Activated CD4-positive, alpha-beta T cell treated with anti-CD3 and anti-CD28 coated beads, Interleukin-2, Interleukin-6, amounts not matched to agents 100 ng/mL and 50 ng/mL, durations not matched to agents 16 hours and 8 hours (primary cell): ENCODE results near the gene IDH3G.
A peak's percentile ranks its signal among the peaks of the same experiment; 100 is the strongest.

Experiments
- DNase-seq: peaks from one replicate; pipeline ENCODE4 v3.0.0-alpha.2; 2020

IDH3G gene

DNA sequence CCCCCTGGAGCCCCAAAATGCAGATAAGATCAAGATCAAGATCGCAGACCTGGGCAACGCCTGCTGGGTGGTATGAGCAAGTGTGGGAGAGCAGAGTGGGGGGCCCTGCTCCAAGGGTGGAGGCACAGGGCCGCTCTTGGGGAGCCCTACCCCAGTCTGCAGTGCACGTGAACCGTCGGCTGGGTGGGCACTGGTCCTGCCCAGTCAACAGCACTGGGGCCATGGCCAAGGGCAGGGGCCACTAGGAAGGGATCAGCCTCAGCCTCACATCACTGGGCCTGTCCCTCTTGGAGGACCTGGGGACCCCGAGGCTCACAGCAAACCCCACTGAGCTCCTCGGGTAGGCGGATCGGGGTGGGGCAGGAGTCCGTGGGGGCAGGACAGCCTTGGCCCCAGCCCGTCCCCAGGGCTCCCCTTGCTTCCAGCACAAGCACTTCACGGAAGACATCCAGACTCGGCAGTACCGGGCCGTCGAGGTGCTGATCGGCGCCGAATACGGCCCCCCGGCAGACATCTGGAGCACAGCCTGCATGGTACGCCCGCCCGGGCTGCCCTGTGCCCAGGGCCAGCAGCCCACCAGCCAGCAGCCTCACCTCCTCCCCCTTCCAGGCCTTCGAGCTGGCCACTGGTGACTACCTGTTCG lies 9.7 kb downstream of the IDH3G start:
- no peak for DNase-seq

DNA sequence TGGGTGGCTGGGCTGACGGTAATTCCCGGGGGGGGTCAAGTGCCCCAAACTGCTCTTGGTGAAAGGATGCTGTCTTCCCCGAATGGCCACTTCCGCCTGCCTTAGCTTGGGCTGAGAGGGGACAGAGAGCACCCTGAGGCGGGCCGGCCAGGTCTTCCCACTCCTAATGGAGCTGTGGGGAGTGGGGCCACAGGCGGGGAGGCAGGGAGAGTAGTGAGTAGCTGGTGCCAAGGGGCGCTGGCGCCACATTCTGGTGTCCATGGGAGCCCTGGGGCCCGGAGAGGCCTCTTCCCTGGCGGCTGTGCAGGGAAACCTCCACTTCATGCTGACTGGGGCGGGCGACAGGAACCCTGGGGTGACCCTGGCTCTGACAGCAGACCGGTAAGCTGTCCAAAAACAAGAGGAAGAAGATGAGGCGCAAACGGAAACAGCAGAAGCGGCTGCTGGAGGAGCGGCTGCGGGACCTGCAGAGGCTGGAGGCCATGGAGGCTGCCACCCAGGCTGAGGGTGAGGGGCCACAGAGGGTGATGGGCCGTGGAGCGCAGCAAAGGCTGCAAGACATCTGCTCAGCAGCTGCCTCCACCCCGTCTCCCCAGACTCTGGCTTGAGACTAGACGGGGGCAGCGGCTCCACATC lies 10.7 kb downstream of the IDH3G start:
- DNase-seq: no peak

DNA sequence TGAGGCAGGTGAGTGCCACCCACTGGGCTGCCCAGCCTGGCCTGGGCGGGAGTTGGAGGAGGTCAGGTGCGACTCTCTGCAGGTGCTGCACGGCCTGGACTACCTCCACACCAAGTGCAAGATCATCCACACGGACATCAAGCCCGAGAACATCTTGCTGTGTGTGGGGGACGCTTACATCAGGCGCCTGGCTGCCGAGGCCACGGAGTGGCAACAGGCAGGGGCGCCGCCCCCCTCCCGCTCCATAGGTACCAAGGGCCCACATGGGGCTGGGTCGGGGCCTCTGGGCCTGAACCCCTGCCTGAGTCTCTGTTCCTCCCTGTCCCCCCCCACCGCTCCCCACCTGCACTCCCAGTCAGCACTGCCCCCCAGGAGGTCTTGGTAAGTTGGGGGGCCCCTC lies 11.3 kb downstream of the IDH3G start:
- no peak for DNase-seq

DNA sequence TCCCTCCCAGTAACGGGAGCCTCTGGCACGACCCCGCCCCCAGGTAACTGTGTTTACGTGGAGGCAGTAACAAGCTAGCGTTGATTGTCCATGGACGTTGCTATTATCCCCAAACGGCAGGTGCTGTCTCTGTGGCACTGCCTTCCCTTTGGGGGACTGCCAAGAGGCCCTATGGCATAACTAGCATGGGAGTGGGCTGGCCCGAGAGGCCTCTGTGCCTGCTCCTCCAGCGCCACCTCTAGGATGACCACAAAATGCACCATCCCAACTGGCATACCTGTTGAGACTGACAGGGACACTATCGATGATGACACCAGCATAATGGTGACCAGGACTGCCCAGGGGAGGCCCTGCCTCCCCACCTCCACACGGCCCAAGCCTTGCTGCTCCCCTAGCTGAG lies 11.9 kb downstream of the IDH3G start:
- DNase-seq: no peak

DNA sequence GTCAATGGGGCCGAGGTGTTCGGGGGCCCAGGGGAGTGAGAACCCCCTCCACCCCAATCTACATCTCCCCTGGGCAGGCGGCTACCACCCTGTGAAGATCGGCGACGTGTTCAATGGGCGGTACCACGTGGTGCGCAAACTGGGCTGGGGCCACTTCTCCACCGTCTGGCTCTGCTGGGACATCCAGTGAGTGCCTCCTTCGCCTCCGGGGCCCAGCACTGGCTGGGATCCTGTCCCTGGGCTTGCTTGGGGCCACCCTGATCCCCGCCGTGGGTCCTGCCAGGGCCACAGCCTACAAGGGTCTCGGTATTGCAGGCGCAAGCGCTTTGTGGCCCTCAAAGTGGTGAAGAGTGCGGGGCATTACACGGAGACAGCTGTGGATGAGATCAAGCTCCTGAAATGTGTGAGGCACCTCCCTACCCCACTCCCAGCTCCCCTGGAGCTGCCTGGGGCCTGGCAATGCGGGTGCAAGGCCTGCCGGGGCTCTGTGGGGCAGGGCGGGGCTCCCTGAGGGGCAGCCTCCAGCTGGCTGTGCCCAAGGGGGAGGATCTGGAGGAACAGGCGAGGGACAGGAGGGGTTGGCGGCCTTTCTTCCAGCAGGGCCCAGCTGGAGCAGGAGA lies 12.6 kb downstream of the IDH3G start:
- no peak for DNase-seq

DNA sequence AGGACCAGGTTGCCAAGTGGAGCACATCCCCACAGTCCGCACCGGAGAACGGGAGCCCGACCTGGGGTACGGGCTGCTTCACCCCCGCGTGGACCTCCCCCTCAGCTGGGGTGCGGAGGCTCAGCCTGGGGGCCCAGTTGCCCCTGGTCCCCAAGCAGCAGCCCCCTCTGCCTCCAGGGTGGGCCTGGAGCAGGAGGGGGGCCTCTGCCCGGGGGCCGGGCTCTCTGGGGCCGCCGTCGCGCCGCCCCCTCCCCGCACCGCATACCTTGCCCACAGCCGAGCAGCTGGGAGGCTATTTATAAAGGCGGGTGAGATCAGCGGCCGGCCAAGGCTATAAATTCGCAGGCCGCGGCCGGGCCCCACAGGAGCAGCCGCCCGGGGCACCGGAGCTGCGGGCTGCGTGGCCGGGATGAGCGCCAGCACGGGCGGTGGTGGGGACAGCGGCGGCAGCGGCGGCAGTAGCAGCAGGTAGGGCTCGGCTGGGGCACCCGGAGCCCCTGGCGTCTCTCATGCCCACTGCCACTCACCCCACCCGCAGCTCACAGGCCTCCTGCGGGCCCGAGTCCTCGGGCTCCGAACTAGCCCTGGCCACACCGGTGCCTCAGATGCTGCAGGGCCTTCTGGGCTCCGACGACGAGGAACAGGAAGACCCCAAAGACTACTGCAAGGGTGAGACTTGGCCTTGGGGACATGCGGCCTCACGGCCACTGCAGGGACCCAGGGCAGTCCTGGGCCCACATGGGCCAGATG lies 13.3 kb downstream of the IDH3G start, which contains the start of gene SRPK3:
Gene SRPK3, plus strand, starts transcription at position 364 of the 750 bp plus-strand sequence. Its CDS starts 46 bp downstream, at position 410.
- DNase-seq: no peak

DNA sequence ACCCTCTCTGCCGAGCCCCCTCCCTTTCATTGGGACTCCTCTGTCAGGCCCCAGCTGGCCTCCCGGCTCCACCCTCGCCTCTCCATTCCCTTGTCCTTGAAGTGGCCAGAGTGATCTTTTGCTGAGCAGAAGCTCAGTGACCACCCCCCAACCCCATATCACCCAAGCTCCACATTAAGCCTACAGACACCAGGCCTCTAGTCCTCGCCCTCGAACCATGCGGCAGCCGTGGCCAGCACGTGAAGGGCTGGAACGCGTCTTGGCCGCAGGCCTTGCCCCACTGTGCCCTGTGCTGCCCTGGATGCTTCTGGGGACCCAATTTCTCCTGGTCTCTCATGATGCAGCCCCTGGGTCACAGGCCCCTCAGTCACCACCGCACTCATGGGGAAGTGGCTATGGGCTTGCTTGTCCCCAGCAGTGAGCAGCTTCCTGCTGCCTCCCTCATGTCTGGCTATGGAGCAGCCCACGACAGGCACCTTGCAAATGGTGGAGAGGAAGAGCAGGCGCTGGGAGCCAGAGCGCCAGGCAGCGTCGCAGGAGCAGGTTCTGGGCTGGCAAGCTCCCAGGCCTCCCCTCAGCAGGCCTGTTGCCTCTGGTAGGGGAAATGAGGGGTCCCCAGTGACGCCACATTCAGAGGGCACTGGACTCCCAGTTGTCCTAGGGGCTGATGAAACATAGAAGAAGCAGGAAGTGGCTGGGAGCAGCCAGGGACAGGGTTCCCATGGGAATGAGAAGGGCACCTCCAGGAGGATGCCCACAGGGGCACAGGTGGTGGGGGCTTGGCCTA lies 14.1 kb downstream of the IDH3G start:
- no peak for DNase-seq

DNA sequence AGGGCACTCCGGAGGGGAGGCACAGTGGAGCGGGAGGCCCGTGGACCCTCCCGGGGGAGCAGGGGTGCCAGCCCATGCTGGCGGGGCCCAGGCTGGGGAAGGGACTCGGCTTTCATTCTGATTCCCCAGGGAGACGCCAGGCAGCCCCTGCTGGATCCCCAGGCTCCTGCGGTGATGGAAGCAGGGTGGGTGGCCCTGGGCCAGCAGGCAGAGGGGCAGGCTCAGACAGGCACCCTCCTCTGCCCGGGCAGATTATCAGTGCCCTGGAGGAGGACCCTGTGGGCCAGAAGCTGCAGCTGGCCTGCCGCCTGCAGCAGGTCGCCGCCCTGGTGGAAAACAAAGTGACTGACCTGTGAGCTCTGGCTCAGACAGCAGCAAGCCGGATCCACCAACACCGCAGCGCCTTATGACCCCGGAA lies 15.5 kb downstream of the IDH3G start:
- peak; percentile 32 for DNase-seq

DNA sequence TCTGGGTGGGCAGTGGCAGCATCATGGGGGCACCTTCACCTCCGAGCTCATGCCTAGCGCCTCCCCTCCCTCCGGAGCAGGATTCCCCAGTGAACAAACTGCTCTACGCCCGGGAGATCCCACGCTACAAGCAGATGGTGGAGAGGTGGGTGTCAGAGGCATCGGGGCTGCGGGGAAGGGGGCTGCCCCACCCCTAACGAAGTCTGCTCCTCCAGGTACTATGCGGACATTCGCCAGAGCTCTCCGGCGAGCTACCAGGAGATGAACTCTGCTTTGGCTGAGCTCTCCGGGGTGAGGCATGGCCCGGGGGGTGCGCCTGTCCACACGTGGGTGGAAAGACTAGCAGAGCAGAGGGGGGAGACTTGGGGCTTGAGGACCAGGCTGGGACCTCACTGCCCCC lies 16.0 kb downstream of the IDH3G start:
- DNase-seq: no peak

DNA sequence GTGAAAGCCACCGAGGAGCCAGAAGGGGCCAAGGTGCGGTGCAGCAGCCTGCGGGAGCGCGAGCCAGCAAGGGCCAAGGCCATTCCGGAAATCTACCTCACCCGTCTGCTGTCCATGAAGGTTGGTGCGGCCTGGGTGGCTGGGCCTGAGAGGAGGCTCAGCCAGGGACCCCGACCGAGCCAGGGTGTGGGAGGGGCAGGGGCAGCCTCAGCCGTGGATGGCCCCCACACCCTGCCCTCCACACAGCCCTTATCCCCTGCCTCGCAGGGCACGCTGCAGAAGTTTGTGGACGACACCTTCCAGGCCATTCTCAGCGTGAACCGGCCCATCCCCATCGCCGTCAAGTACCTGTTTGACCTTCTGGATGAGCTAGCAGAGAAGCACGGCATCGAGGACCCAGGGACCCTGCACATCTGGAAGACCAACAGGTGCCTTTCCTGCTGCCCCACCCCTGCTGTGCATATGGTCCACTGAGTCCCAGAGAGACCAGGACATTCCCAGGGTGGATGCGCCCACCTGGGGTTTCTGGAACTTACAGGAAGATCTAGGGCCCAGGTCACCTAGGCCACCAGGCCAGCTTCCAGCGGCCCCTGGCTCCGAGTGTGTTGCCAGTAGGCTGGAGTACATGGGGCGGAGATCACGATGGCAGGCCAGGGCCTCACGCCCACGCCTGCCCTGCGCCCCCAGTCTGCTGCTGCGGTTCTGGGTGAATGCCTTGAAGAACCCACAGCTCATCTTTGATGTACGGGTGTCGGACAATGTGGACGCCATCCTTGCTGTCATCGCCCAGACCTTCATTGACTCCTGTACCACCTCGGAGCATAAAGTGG lies 16.7 kb downstream of the IDH3G start:
- DNase-seq: no peak

DNA sequence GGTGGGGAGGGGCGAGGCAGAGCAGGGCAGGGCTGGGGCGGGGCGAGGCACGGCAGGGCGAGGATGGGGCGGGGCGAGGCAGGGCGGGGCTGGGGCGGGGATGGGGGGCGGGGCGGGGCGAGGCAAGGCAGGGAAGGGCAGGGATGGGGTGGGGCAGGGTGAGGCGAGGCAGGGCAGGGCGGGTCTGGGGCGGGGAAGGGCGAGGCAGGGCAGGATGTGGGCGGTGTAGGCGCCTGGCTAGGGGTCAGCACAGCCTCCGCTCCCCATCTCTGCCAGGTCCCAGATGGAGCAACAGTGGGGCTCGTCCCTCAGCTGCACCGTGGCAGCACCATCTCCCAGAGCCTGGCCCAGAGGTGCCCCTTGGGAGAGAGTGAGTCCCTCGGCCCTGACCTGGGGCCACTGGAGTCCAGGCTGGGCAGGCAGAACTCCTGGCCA lies 17.5 kb downstream of the IDH3G start:
- DNase-seq: no peak

DNA sequence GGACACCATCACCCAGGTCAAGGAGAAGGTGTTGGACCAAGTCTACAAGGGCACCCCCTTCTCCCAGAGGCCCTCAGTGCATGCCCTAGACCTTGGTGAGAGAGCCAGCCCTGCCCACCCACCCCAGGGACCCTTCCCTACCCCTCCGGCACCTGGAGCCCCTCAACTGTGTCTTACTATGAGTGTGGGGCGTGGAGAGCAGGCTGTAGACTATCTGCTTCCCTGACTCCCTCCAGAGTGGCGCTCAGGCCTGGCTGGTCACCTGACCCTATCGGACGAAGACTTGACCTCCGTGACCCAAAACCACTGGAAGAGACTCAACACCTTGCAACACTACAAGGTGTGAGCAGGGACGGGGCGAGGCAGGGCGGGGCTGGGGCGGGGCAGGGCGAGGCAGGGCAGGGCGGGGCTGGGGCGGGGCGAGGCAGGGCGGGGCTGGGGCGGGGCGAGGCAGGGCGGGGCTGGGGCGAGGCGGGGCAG lies 18.0 kb downstream of the IDH3G start:
- no peak for DNase-seq

DNA sequence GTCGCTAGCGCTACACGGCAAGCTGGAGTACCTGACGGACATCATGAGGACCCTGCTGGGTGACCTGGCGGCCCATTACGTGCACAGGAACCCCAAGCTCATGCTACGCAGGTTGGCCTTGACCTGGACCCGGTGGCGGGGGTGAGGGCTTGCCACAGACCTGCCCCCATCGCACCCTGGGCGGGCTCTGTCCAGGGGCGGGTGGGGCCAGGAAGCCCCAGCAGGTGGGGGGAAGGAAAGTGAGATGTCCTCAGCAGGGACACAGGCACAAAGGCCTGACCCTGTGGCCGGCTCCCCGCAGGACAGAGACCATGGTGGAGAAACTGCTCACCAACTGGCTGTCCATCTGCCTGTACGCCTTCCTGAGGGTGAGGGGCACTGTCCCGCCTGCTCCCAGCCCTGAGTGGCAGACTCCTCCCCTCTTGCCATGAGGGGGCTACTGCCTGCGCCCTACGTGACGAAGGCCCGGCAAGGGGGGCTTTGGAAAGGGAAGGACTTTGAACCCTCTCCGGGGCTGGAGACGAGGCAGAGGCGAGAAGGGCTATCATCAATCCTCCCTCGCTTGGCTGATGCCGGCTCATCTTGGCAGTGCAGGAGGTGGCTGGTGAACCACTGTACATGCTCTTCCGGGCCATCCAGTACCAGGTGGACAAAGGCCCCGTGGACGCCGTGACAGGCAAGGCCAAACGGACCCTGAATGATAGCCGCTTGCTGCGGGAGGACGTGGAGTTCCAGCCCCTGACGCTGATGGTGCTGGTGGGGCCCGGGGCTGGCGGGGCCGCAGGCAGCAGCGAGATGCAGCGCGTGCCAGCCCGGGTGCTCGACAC lies 18.7 kb downstream of the IDH3G start:
- no peak for DNase-seq

DNA sequence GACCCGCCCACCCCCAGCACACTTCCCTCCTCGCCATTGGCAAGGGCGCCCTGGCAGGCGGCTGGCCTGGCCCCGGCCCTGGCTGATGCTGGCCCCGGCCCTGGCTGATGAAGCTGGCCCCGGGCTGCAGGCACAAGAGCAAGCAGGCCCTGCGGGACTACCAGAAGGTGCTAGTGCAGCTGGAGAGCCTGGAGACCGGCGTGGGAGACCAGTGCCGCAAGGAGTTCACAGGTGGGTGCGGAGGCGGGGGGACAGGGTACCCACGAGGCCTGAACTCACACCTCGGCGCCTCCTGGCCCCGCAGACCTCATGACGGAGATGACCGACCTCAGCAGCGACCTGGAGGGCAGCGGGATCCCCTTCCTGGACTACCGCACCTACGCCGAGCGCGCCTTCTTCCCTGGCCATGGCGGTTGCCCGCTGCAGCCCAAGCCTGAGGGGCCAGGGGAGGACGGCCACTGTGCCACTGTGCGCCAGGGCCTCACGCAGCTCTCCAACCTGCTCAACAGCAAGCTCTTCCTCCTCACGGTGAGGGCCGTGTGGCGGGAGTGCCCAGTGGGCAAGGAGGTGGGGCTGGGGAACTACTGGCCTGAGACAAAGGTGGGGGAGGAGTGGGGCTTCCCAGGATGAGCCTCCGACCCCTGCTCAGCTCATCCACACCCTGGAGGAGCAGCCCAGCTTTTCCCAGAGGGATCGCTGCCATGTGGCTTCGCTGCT lies 19.4 kb downstream of the IDH3G start:
- no peak for DNase-seq

DNA sequence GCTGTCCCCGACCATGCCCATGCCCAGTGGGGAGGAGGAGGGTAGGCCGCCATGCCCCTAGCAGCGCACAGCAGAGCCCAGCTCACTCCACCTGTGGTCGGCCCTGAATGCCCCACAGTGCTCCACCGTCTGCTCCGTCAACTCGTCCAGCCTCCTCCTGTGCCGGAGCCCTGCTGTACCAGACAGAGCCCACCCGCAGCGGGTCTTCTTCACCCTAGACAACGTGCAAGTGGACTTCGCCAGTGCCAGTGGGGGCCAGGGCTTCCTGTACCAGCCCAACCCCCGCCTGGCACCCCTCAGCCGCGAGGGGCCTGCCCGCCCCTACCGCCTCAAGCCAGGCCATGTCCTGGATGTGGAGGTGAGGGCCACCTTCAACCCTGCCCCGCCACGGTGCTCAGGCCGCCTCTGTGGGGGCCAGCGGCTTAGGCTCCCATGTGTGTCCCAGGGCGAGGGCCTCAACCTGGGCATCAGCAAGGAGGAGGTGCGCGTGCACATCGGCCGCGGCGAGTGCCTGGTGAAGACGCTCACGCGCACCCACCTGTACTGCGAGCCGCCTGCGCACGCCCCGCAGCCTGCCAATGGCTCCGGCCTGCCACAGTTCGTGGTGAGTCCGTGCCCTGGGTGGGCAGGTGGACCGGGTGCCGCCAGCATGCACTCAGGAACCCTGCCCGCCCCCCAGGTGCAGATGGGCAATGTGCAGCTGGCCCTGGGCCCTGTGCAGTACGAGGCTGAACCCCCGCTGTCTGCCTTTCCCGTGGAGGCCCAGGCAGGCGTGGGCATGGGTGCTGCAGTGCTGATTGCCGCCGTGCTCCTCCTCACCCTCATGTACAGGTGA lies 20.2 kb downstream of the IDH3G start:
- DNase-seq: no peak

DNA sequence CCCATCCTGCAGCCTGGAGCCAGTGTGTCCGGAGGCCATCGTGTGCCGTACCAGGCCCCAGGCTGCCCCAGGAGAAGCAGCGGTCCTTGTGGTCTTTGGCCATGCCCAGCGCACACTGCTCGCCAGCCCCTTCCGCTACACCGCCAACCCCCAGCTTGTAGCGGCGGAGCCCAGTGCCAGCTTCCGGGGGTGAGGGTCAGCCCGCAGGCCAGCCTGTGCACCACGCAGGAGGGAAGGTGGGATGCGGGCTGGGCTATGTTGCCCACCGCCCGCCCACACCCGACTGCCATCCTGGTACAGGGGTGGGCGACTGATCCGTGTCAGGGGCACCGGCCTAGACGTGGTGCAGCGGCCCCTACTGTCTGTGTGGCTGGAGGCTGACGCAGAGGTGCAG lies 21.0 kb downstream of the IDH3G start:
- no peak for DNase-seq

DNA sequence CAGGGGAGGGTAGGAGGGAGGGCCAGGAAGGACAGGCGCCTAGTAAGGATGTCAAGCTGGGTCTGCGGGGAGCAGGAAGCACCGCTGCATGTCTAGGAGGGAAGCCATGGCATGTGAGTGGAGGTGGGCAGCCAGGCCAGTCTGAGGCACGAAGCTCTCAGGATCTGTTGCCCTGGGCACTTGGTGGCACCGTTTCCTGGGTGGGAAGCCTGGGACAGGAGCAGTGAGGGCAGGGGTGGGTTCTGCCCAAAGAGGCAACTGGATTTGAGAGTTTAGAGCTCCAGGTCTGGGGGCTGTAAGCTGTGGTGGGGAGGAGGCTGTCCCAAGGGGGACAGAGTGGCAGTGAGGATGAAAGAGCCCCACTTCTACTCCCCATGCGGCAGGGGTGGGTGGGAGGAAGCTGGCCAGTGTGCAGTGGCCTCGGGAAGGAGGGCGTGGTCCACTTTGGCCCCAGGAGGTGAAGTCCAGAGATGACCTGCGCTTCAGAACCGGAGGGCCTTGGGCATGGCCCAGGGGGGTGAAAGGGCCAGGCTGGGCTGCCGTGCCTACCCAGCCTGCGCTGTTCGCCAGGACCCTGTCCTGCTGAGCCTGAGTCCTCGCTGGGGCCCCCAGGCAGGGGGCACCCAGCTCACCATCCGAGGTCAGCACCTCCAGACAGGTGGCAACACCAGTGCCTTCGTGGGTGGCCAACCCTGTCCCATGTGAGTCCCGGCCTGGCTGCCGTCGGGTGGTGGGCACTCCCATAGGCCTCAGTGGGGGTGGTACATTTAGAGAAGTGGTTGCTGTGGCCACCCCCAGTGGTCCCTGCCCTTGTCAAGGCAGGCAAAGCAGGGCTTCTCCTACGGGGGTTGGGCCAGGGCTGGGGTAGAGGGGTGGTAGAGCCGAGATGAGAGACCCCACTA lies 21.6 kb downstream of the IDH3G start:
- no peak for DNase-seq
